H1 (cell line): Measurements from ENCODE around the gene EWSR1. TPM values are rescaled to one million over a fixed set of nuclear protein-coding genes. Genes with fewer than 3 reads are reported as not detected.

Experiments
- CTCF ChIA-PET: fragments of 300-600 bp; sonication (Branson Sonifier 250); formaldehyde crosslinking; loops from one replicate; lab custom pipeline; 2021; ENCODE audit not compliant: partially characterized antibody; lab: Charles Lee
- POLR2A ChIA-PET: fragments of 300-600 bp; sonication (Branson Sonifier 250); formaldehyde crosslinking; loops from one replicate; lab custom pipeline; 2021; ENCODE audit warnings: inconsistent platforms; ENCODE audit not compliant: partially characterized antibody; lab: Charles Lee
- DNase-seq, 2 experiments: peaks; one replicate each; pipeline versions ENCODE4 v3.0.0 to v3.0.0-alpha.2; 2010 to 2022; ENCODE audit warnings: low spot score in 2 of 2, low read depth in 1 of 2, mixed read lengths in 1 of 2
- FAIRE-seq: peaks from 2 replicates; lab custom pipeline; 2011; peaks lifted over from hg19 to GRCh38; lab: Jason Lieb, UNC
- H2AFZ ChIP-seq: 2 replicates; pipeline ENCODE4 v1.8.1; 2012; ENCODE audit warnings: low read length, inconsistent platforms
- H2AK5ac ChIP-seq: 2 replicates; pipeline ENCODE4 v1.6.1; 2013; ENCODE audit warnings: low read depth, low read length
- H2BK120ac ChIP-seq: replicated peaks from 2 replicates; pipeline ENCODE3; 2013; ENCODE audit warnings: low read depth, low read length, inconsistent platforms
- H2BK12ac ChIP-seq: 2 replicates; pipeline ENCODE4 v1.6.1; 2013; ENCODE audit warnings: low read depth, low read length
- H2BK15ac ChIP-seq: 2 replicates; pipeline ENCODE4 v1.6.1; 2013; ENCODE audit warnings: low read length
- H2BK20ac ChIP-seq: 2 replicates; pipeline ENCODE4 v1.6.1; 2013; ENCODE audit warnings: low read length
- H2BK5ac ChIP-seq: 2 replicates; pipeline ENCODE4 v1.6.1; 2013; ENCODE audit warnings: low read depth, low read length
- H3K14ac ChIP-seq: 2 replicates; pipeline ENCODE4 v1.6.1; 2013; ENCODE audit warnings: inconsistent platforms; ENCODE audit not compliant: insufficient read length
- H3K18ac ChIP-seq: 2 replicates; pipeline ENCODE4 v1.6.1; 2013; ENCODE audit warnings: low read length; ENCODE audit errors: extremely low read depth
- H3K23ac ChIP-seq: 2 replicates; pipeline ENCODE4 v1.6.1; 2013; ENCODE audit warnings: inconsistent platforms; ENCODE audit not compliant: insufficient read length
- H3K23me2 ChIP-seq: 2 replicates; pipeline ENCODE4 v1.6.1; 2013; ENCODE audit warnings: low read depth, low read length
- H3K27ac ChIP-seq: 2 replicates; pipeline ENCODE4 v1.6.1; 2011; ENCODE audit warnings: low read depth, low read length, inconsistent platforms
- H3K27me3 ChIP-seq, 4 experiments: replicated peaks in 1 of 4; 1 replicate in 1 of 4; 2 replicates in 3 of 4; pipeline versions ENCODE4 v1.6.1 to v1.8.1; 2011 to 2013; ENCODE audit warnings: low read length in 3 of 4, mild to moderate bottlenecking in 3 of 4, inconsistent platforms in 2 of 4, mixed read lengths in 2 of 4, moderate library complexity in 1 of 4; ENCODE audit not compliant: control insufficient read depth in 3 of 4, insufficient read depth in 3 of 4; ENCODE audit errors: extremely low read depth in 1 of 4
- H3K36me3 ChIP-seq, 4 experiments: 2 replicates each; pipeline versions ENCODE4 v1.6.1 to v1.8.1; 2011 to 2013; ENCODE audit warnings: mild to moderate bottlenecking in 4 of 4, low read length in 3 of 4, moderate library complexity in 2 of 4, control low read depth in 1 of 4, inconsistent platforms in 1 of 4; ENCODE audit not compliant: insufficient read depth in 4 of 4, control insufficient read depth in 2 of 4
- H3K4ac ChIP-seq: replicated peaks from 2 replicates; pipeline ENCODE3; 2013; ENCODE audit warnings: low read length, low read depth, mixed read lengths, inconsistent platforms; ENCODE audit not compliant: insufficient read length
- H3K4me1 ChIP-seq, 4 experiments: replicated peaks in 1 of 4; 1 replicate in 1 of 4; 2 replicates in 3 of 4; pipeline versions ENCODE4 v1.6.1 to v1.8.1; 2011 to 2013; ENCODE audit warnings: low read length in 3 of 4, inconsistent platforms in 2 of 4, mixed read lengths in 1 of 4; ENCODE audit not compliant: insufficient read depth in 4 of 4, control insufficient read depth in 3 of 4
- H3K4me2 ChIP-seq, 2 experiments: 2 replicates each; pipeline versions ENCODE4 v1.6.1 to v1.8.1; 2011 to 2013; ENCODE audit warnings: low read depth in 2 of 2, low read length in 2 of 2, control low read depth in 1 of 2, inconsistent platforms in 1 of 2, mild to moderate bottlenecking in 1 of 2; ENCODE audit not compliant: insufficient read depth in 1 of 2
- H3K4me3 ChIP-seq, 4 experiments: fragments of 200-600, 300-600 bp in 1 of 4; sonication (generic), shearing (Covaris generic), sonication (Bioruptor Twin) in 1 of 4; 2 replicates each; pipeline versions ENCODE4 v1.5.1 to v1.8.1; 2011 to 2016; ENCODE audit warnings: low read length in 4 of 4, low read depth in 3 of 4, control low read depth in 2 of 4, inconsistent platforms in 2 of 4, mild to moderate bottlenecking in 2 of 4, mixed read lengths in 1 of 4, moderate library complexity in 1 of 4; ENCODE audit not compliant: insufficient read depth in 2 of 4; ENCODE audit errors: extremely low read depth in 1 of 4
- H3K56ac ChIP-seq: replicated peaks from 2 replicates; pipeline ENCODE3; 2013; ENCODE audit warnings: low read depth, mild to moderate bottlenecking, mixed read lengths, low read length, inconsistent platforms; ENCODE audit not compliant: insufficient read length
- H3K79me1 ChIP-seq: 2 replicates; pipeline ENCODE4 v1.6.1; 2013; ENCODE audit warnings: low read depth, low read length, control low read depth
- H3K79me2 ChIP-seq, 2 experiments: 2 replicates each; pipeline versions ENCODE4 v1.6.1 to v1.8.1; 2012 to 2013; ENCODE audit warnings: low read length in 2 of 2, mild to moderate bottlenecking in 2 of 2, inconsistent platforms in 1 of 2; ENCODE audit not compliant: insufficient read depth in 2 of 2, control insufficient read depth in 1 of 2
- H3K9ac ChIP-seq, 4 experiments: replicated peaks in 1 of 4; 1 replicate in 1 of 4; 2 replicates in 3 of 4; pipeline versions ENCODE4 v1.6.1 to v1.8.1; 2011 to 2013; ENCODE audit warnings: low read depth in 3 of 4, low read length in 3 of 4, control low read depth in 2 of 4, mild to moderate bottlenecking in 2 of 4, moderate library complexity in 2 of 4, inconsistent platforms in 1 of 4; ENCODE audit errors: extremely low read depth in 1 of 4
- H3K9me3 ChIP-seq, 2 experiments: 2 replicates each; pipeline versions ENCODE4 v1.6.1 to v1.8.1; 2012 to 2013; ENCODE audit warnings: mild to moderate bottlenecking in 2 of 2, moderate library complexity in 2 of 2, control low read depth in 1 of 2, inconsistent platforms in 1 of 2, low read depth in 1 of 2, low read length in 1 of 2, mixed read lengths in 1 of 2; ENCODE audit not compliant: insufficient read depth in 2 of 2
- H4K20me1 ChIP-seq, 2 experiments: replicated peaks in 1 of 2; 2 replicates each; pipeline versions ENCODE3 to v1.8.1; 2011 to 2013; ENCODE audit warnings: inconsistent platforms in 2 of 2, low read length in 2 of 2, mild to moderate bottlenecking in 1 of 2; ENCODE audit not compliant: insufficient read depth in 2 of 2, control insufficient read depth in 1 of 2
- H4K5ac ChIP-seq: 2 replicates; pipeline ENCODE4 v1.6.1; 2013; ENCODE audit warnings: low read length, low read depth, mixed read lengths, inconsistent platforms; ENCODE audit not compliant: insufficient read length
- H4K8ac ChIP-seq: 2 replicates; pipeline ENCODE4 v1.8.0; 2013; ENCODE audit warnings: mild to moderate bottlenecking, moderate library complexity, low read length, inconsistent platforms; ENCODE audit not compliant: insufficient read depth; ENCODE audit errors: extremely low read depth
- H4K91ac ChIP-seq: replicated peaks from 2 replicates; pipeline ENCODE3; 2013; ENCODE audit warnings: low read length, mixed read lengths, inconsistent platforms; ENCODE audit not compliant: insufficient read length
- ATF2 ChIP-seq: IDR thresholded peaks from 2 replicates; pipeline ENCODE4 v1.6.1; 2012; ENCODE audit warnings: low read length, inconsistent platforms
- BACH1 ChIP-seq: IDR thresholded peaks from 2 replicates; pipeline ENCODE4 v1.6.1; 2012; ENCODE audit warnings: low read length, improper control_type of control experiment
- CEBPB ChIP-seq: IDR thresholded peaks from 2 replicates; pipeline ENCODE4 v1.6.1; 2012; ENCODE audit warnings: low read depth, low read length
- EZH2 ChIP-seq: fragments of 200-600 bp; sonication (generic); IDR thresholded peaks from 2 replicates; pipeline ENCODE4 v1.7.1; 2012; ENCODE audit warnings: low read depth, mild to moderate bottlenecking, moderate library complexity, low read length, inconsistent platforms; ENCODE audit not compliant: severe bottlenecking
- KDM4A ChIP-seq: IDR thresholded peaks from one replicate; pipeline ENCODE4 v1.7.1; 2012; ENCODE audit warnings: low read depth, mild to moderate bottlenecking, moderate library complexity, low read length, inconsistent platforms; ENCODE audit not compliant: severe bottlenecking
- SIN3A ChIP-seq, 2 experiments: IDR thresholded peaks in 1 of 2; conservative IDR thresholded peaks in 1 of 2; 2 replicates each; pipeline ENCODE4 v1.6.1; 2011 to 2012; ENCODE audit warnings: low read length in 2 of 2, improper control_type of control experiment in 1 of 2, low read depth in 1 of 2, mild to moderate bottlenecking in 1 of 2
- SP1 ChIP-seq: IDR thresholded peaks from 2 replicates; pipeline ENCODE4 v1.6.1; 2011; ENCODE audit warnings: low read depth, low read length
- TAF7 ChIP-seq: optimal IDR thresholded peaks from 2 replicates; pipeline ENCODE3; 2011; ENCODE audit warnings: low read depth, mild to moderate bottlenecking, inconsistent platforms, low read length, moderate library complexity, borderline replicate concordance
- WGBS, 2 experiments: shearing (Covaris generic) in 1 of 2; methylation state at CpG; one replicate each; pipeline versions ENCODE4 v1.1.6 to v1.1.7; 2013 to 2015; ENCODE audit warnings: low lambda C conversion rate in 2 of 2, mixed read lengths in 2 of 2, inconsistent platforms in 1 of 2, low coverage in 1 of 2, missing lambda C conversion rate in 1 of 2; ENCODE audit not compliant: insufficient replicate concordance in 2 of 2, insufficient coverage in 1 of 2, insufficient read length in 1 of 2; ENCODE audit errors: extremely low coverage in 1 of 2, missing lambda C conversion rate in 1 of 2; 5-methylcytosine and 5-hydroxymethylcytosine counted together
- polyA plus RNA-seq, 7 experiments: library from polyadenylated mRNA; depleted of rRNA in 3 of 7; stranded (reverse) in 5 of 7; unstranded in 2 of 7; fragments of >200 nt in 5 of 7; fragments of 200-250 nt in 2 of 7; gene quantifications; 1 replicate in 5 of 7; 2 replicates in 1 of 7; 4 replicates in 1 of 7; pipeline versions ENCODE4 v1.2.1 to v1.2.3, GENCODE V29; 2011 to 2013; ENCODE audit warnings: missing spikeins in 2 of 7, mixed read lengths in 2 of 7
- total RNA-seq: library from RNA; stranded (reverse); fragmentation: NEBNext Ultra II Directional; extraction: Animal tissue kit (Norgen Biotek cat#: 25700); gene quantifications from 2 replicates; pipeline ENCODE4 v1.2.1, GENCODE V29; 2021

The EWSR1 gene
- total and polyA plus RNA-seq, 2 of the 8 experiments (the other 6 are each of a cell fraction or from before 2014, with no cell fraction given) = 387 to 930 TPM

GRCh38 chr22:29311464-29312217 lies 43.6 kb downstream of the EWSR1 start:
- Histone ChIP-seq H3K9ac (no peak overlapping the region), H3K56ac (no peak overlapping the region), H2AFZ (no peak overlapping the region), H3K23me2 (peaks cover 8% of the 10 kb centered on the region; the same call in 1 of the 2 replicates), H3K4me2 (no peak overlapping the region), H2BK20ac (no peak overlapping the region), H2AK5ac (no peak overlapping the region), H3K36me3 (peaks cover 0 to 12% (median 0%) of the 10 kb centered on the region in 4 experiments; a peak in 1 of 8 replicates), H2BK15ac (no peak overlapping the region), H3K18ac (no peak overlapping the region), H4K20me1 (peaks cover 6 to 13% of the 10 kb centered on the region in 2 experiments), H3K14ac (no peak overlapping the region), H3K4ac (no peak overlapping the region), H4K8ac (no peak overlapping the region), H2BK120ac (no peak overlapping the region), H4K5ac (no peak overlapping the region), H3K4me3 (no peak overlapping the region), H3K79me1 (no peaks in the 10 kb centered on the region), H3K27ac (no peak overlapping the region), H3K23ac (no peak overlapping the region), H3K27me3 (peaks cover 29 to 47% (median 38%) of the 10 kb centered on the region in 4 experiments), H3K4me1 (peaks cover 0 to 17% (median 12%) of the 10 kb centered on the region in 4 experiments; a peak in 6 of 7 replicates), H4K91ac (no peak overlapping the region), H3K79me2 (no peaks in the 10 kb centered on the region), H3K9me3 (peaks cover 3 to 7% of the 10 kb centered on the region in 2 experiments; a peak in 3 of 4 replicates), H2BK5ac (no peak overlapping the region), H2BK12ac (no peak overlapping the region)
- no peak for FAIRE-seq
- CTCF ChIA-PET = interaction anchor here (1.1 to 4.1 kb wide), 10 partner anchors 9 to 66 kb away, joined by 3 to 41 read pairs (median 4); no protein-coding TSS in a partner anchor
- POLR2A ChIA-PET = interaction anchor here (0.7 to 4.4 kb wide), 7 partner anchors 9 to 56 kb away, joined by 3 to 44 read pairs (median 3); partner anchors contain the start of gene EWSR1
- 93% methylated on average over 40 of the region's 50 CpGs; no CpG with 5 or more reads in 1 of the 2 experiments for WGBS, 2 experiments
- peak in 1 of 2 experiments; percentile 46 for DNase-seq
- no peak for TF ChIP-seq BACH1
- TF ChIP-seq TAF7 = no peak
- no peak for TF ChIP-seq EZH2
- TF ChIP-seq KDM4A = no peak
- no peak for TF ChIP-seq SP1
- no peak for TF ChIP-seq SIN3A (conservative IDR thresholded peaks at IDR 0.05 in 1 of 2, IDR thresholded peaks at IDR 0.05 in 1 of 2; ENCODE audit: low read depth in 1 of 2, low read length in 2 of 2)
- no peak for TF ChIP-seq CEBPB
- no peak for TF ChIP-seq ATF2
